Breast epithelium (tissue), 3 donors: ENCODE data around the gene UBE2D2.

Experiments
- CTCF ChIP-seq, 3 donors: fragments of 450-650 bp; IDR thresholded peaks; one replicate each; pipeline ENCODE4 v1.5.1; 2016 to 2017; ENCODE audit warnings: antibody characterized with exemption in 3 of 3, mild to moderate bottlenecking in 3 of 3, moderate library complexity in 3 of 3
- POLR2AphosphoS5 ChIP-seq, 3 donors: sonication (generic); formaldehyde crosslinking; IDR thresholded peaks; one replicate each; pipeline ENCODE4 v1.6.1; 2017; ENCODE audit warnings: antibody characterized with exemption in 3 of 3

GRCh38 chr5:139562847-139563246 lies 1.7 kb downstream of the UBE2D2 start:
- no peak for TF ChIP-seq CTCF (IDR thresholded peaks at IDR 0.05)
- no peak for TF ChIP-seq POLR2AphosphoS5 (IDR thresholded peaks at IDR 0.05)
